ENCODE results near the gene SPACDR. TPM values are rescaled to one million over a fixed set of nuclear protein-coding genes. Genes with fewer than 3 reads are reported as not detected.
A peak's percentile ranks its signal among the peaks of the same experiment; 100 is the strongest.
"Not testable (repeated sequence)": the region's sequence is repeated elsewhere in the genome, so short reads cannot be mapped to it uniquely, and the experiment has no call there.

Gene SPACDR
- total RNA-seq, 1 experiment from 2014 or later, result 1.5 TPM

DNA sequence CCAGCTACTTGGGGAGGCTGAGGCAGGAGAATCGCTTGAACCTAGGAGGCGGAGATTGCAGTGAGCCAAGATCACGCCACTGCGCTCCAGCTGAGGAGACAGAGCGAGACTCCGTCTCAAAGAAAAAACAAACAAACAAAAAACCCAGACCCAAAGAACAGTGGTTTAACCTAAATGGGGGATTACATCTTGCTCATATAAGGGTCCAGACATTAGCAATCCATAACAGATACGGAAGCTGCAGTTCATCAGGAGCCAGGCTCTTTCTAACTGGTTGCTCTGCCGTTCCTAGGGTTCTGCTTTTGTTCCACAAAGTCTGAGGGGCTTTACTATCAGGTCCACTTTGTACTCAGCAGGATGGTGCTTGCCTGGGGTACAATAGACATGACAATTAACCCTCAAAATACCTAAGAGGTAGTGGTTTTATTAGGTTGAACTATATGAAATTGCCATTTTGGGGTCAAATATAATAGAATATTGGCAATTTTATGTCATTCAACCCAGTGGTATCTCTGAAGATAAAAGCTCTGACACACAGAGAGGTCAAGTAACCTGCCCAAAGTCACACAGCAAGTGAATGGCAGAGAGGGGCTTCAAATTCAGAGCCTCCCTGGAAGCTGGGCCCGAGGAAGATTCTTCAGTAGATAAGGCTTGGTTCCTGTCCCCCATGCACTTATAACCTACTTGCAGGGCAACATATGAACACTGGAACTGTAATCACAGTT is 41.0 kb upstream of the SPACDR start:
- CTCF ChIA-PET, result no interaction called here
- intact Hi-C loops (cut with micrococcal nuclease; ENCODE audit: unreplicated experiment), result no loop called here
- POLR2A ChIA-PET, result interaction anchor here (0.6 to 0.7 kb wide), 2 partner anchors 112 to 179 kb away, joined by 3 to 5 read pairs; no protein-coding TSS in a partner anchor
- Histone ChIP-seq H3K4me1 (ENCODE audit: control insufficient read depth, insufficient read depth, low read length) (peaks cover 12% of the 10 kb centered on the region), H3K27ac (ENCODE audit: low read length) (peak overlapping the region; percentile 30; the same call in 1 of the 2 replicates), H3K9me3 (ENCODE audit: control insufficient read depth, insufficient read depth, low read depth, low read length) (no peaks in the 10 kb centered on the region), H3K27me3 (ENCODE audit: control insufficient read depth, insufficient read depth, low read length) (no peaks in the 10 kb centered on the region), H3K36me3 (ENCODE audit: control insufficient read depth, insufficient read depth, low read length) (no peaks in the 10 kb centered on the region), H3K4me3 (ENCODE audit: low read depth in 2 of 2, low read length in 2 of 2) (no peak overlapping the region)
- TF ChIP-seq, protein P1, sequence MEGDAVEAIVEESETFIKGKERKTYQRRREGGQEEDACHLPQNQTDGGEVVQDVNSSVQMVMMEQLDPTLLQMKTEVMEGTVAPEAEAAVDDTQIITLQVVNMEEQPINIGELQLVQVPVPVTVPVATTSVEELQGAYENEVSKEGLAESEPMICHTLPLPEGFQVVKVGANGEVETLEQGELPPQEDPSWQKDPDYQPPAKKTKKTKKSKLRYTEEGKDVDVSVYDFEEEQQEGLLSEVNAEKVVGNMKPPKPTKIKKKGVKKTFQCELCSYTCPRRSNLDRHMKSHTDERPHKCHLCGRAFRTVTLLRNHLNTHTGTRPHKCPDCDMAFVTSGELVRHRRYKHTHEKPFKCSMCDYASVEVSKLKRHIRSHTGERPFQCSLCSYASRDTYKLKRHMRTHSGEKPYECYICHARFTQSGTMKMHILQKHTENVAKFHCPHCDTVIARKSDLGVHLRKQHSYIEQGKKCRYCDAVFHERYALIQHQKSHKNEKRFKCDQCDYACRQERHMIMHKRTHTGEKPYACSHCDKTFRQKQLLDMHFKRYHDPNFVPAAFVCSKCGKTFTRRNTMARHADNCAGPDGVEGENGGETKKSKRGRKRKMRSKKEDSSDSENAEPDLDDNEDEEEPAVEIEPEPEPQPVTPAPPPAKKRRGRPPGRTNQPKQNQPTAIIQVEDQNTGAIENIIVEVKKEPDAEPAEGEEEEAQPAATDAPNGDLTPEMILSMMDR (IDR thresholded peaks at IDR 0.05), result no peak
- no peak for TF ChIP-seq SIN3A (IDR thresholded peaks at IDR 0.05; ENCODE audit: borderline replicate concordance, insufficient read depth, low read depth, low read length)
- no peak for TF ChIP-seq POLR2AphosphoS5 (IDR thresholded peaks at IDR 0.05; ENCODE audit: low read depth, low read length)
- TF ChIP-seq, protein P2, sequence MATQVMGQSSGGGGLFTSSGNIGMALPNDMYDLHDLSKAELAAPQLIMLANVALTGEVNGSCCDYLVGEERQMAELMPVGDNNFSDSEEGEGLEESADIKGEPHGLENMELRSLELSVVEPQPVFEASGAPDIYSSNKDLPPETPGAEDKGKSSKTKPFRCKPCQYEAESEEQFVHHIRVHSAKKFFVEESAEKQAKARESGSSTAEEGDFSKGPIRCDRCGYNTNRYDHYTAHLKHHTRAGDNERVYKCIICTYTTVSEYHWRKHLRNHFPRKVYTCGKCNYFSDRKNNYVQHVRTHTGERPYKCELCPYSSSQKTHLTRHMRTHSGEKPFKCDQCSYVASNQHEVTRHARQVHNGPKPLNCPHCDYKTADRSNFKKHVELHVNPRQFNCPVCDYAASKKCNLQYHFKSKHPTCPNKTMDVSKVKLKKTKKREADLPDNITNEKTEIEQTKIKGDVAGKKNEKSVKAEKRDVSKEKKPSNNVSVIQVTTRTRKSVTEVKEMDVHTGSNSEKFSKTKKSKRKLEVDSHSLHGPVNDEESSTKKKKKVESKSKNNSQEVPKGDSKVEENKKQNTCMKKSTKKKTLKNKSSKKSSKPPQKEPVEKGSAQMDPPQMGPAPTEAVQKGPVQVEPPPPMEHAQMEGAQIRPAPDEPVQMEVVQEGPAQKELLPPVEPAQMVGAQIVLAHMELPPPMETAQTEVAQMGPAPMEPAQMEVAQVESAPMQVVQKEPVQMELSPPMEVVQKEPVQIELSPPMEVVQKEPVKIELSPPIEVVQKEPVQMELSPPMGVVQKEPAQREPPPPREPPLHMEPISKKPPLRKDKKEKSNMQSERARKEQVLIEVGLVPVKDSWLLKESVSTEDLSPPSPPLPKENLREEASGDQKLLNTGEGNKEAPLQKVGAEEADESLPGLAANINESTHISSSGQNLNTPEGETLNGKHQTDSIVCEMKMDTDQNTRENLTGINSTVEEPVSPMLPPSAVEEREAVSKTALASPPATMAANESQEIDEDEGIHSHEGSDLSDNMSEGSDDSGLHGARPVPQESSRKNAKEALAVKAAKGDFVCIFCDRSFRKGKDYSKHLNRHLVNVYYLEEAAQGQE (IDR thresholded peaks at IDR 0.05; ENCODE audit: insufficient read depth in 1 of 2, low read depth in 2 of 2, low read length in 1 of 2), result no peak
- no peak for TF ChIP-seq TCF7L2 (IDR thresholded peaks at IDR 0.05; ENCODE audit: low read depth, low read length)
- DNase-seq (ENCODE audit: low read depth, low spot score) (no peak), ATAC-seq (no peak)
- no TSS peak for BruUV-seq (replicated peaks)
- in situ Hi-C loops (cut with HindIII; ENCODE audit: low pct_unique_long_range_greater_than_20kb, low sequenced_read_pairs), result no loop called here

DNA sequence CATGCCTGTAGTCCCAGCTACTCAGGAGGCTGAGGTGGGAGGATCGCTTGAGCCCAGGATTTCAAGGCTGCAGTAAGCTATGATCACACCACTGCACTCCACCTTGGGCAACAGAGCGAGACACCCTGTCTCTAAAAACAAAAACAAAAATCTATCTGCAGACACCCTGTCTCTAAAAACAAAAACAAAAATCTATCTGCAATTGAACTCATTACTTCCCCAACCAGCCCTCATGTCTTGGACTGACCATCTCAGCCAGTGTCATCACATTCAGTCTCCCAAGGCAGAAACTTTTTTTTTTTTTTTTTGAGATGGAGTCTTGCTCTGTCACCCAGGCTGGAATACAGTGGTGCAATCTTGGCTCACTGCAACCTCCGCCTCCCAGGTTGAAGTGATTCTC is 40.0 kb upstream of the SPACDR start:
- H3K9me3 ChIP-seq (ENCODE audit: control insufficient read depth, insufficient read depth, low read depth, low read length); DNase-seq (ENCODE audit: low read depth, low spot score); POLR2A ChIA-PET; BruUV-seq (replicated peaks); H3K4me3 ChIP-seq (ENCODE audit: low read depth in 2 of 2, low read length in 2 of 2); intact Hi-C loops (cut with micrococcal nuclease; ENCODE audit: unreplicated experiment); in situ Hi-C loops (cut with HindIII; ENCODE audit: low pct_unique_long_range_greater_than_20kb, low sequenced_read_pairs); H3K27me3 ChIP-seq (ENCODE audit: control insufficient read depth, insufficient read depth, low read length); CTCF ChIA-PET; H3K36me3 ChIP-seq (ENCODE audit: control insufficient read depth, insufficient read depth, low read length): not testable (repeated sequence)
- Histone ChIP-seq H3K27ac (ENCODE audit: low read length) (peak overlapping the region; percentile 2), H3K4me1 (ENCODE audit: control insufficient read depth, insufficient read depth, low read length) (peaks cover 12% of the 10 kb centered on the region)
- peak; percentile 24 for ATAC-seq

DNA sequence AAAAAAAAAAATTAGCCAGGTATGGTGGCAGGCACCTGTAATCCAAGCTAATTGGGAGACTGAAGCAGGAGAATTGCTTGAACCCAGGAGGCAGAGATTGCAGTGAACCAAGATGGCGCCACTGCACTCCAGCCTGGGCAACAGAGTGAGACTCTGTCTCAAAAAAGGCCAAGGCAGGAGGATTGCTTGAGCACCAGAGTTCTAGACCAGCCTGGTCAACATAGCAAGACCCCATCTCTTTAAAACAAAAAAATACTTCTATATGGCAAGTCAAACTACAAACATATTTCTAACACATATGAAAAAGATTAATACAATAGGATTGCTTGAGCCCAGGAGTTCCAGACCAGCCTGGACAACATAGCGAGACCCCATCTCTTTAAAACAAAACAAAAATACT is 36.7 kb upstream of the SPACDR start:
- in situ Hi-C loops (cut with HindIII; ENCODE audit: low pct_unique_long_range_greater_than_20kb, low sequenced_read_pairs); H3K27ac ChIP-seq (ENCODE audit: low read length); intact Hi-C loops (cut with micrococcal nuclease; ENCODE audit: unreplicated experiment): not testable (repeated sequence)

More for the DNA sequence above, 36.7 kb upstream of the SPACDR start:
- ATAC-seq; H3K36me3 ChIP-seq (ENCODE audit: control insufficient read depth, insufficient read depth, low read length); H3K9me3 ChIP-seq (ENCODE audit: control insufficient read depth, insufficient read depth, low read depth, low read length); H3K27me3 ChIP-seq (ENCODE audit: control insufficient read depth, insufficient read depth, low read length); H3K4me3 ChIP-seq (ENCODE audit: low read depth in 2 of 2, low read length in 2 of 2); CTCF ChIA-PET; DNase-seq (ENCODE audit: low read depth, low spot score); POLR2A ChIA-PET; BruUV-seq (replicated peaks): not testable (repeated sequence)
- peaks cover 12% of the 10 kb centered on the region for H3K4me1 ChIP-seq (ENCODE audit: control insufficient read depth, insufficient read depth, low read length)

Measured in Panc1 (cell line).